Keratinocyte (primary cell): Measurements from ENCODE around the gene ARFRP1. TPM values are rescaled to one million over a fixed set of nuclear protein-coding genes. Genes with fewer than 3 reads are reported as not detected.

Experiments
- DNase-seq: peaks from one replicate; pipeline ENCODE4 v3.0.0-alpha.2; 2011; ENCODE audit warnings: low read depth, missing footprints, low spot score
- FAIRE-seq: peaks from 2 replicates; lab custom pipeline; 2011; peaks lifted over from hg19 to GRCh38; lab: Jason Lieb, UNC
- H2AFZ ChIP-seq: 2 replicates; pipeline ENCODE4 v1.6.0; 2012; ENCODE audit warnings: low read length, control low read depth, inconsistent platforms; ENCODE audit not compliant: control insufficient read depth
- H3K27ac ChIP-seq: 2 replicates; pipeline ENCODE4 v1.5.1; 2011; ENCODE audit warnings: low read length; ENCODE audit not compliant: control insufficient read depth, insufficient read depth
- H3K27me3 ChIP-seq: 3 replicates; pipeline ENCODE4 v1.6.0; 2011; ENCODE audit warnings: low read length; ENCODE audit not compliant: control insufficient read depth, insufficient read depth; ENCODE audit errors: extremely low read depth
- H3K36me3 ChIP-seq, 2 experiments: 2 replicates in 1 of 2; 3 replicates in 1 of 2; pipeline ENCODE4 v1.5.1; 2011; ENCODE audit warnings: low read length in 2 of 2, mild to moderate bottlenecking in 1 of 2; ENCODE audit not compliant: control insufficient read depth in 2 of 2, insufficient read depth in 2 of 2; ENCODE audit errors: extremely low read depth in 1 of 2
- H3K4me1 ChIP-seq: 3 replicates; pipeline ENCODE4 v1.5.1; 2011; ENCODE audit warnings: low read length; ENCODE audit not compliant: control insufficient read depth, insufficient read depth; ENCODE audit errors: extremely low read depth
- H3K4me2 ChIP-seq: 3 replicates; pipeline ENCODE4 v1.6.0; 2011; ENCODE audit warnings: low read depth, low read length; ENCODE audit not compliant: control insufficient read depth, insufficient read depth; ENCODE audit errors: extremely low read depth
- H3K4me3 ChIP-seq, 3 experiments: fragments of 200-600 bp in 1 of 3; sonication (generic) in 1 of 3; 2 replicates in 2 of 3; 3 replicates in 1 of 3; pipeline ENCODE4 v1.5.1; 2011 to 2016; ENCODE audit warnings: low read length in 3 of 3, mild to moderate bottlenecking in 3 of 3, control low read depth in 2 of 3, inconsistent platforms in 1 of 3, low read depth in 1 of 3, mixed read lengths in 1 of 3, mixed run types in 1 of 3, moderate library complexity in 1 of 3; ENCODE audit not compliant: control insufficient read depth in 2 of 3, insufficient read depth in 2 of 3; ENCODE audit errors: extremely low read depth in 1 of 3
- H3K79me2 ChIP-seq: 2 replicates; pipeline ENCODE4 v1.6.0; 2012; ENCODE audit warnings: low read length; ENCODE audit not compliant: control insufficient read depth, insufficient read depth
- H3K9ac ChIP-seq: 3 replicates; pipeline ENCODE4 v1.6.0; 2011; ENCODE audit warnings: low read length; ENCODE audit not compliant: control insufficient read depth, insufficient read depth; ENCODE audit errors: extremely low read depth
- H3K9me1 ChIP-seq: 3 replicates; pipeline ENCODE4 v1.6.0; 2011; ENCODE audit warnings: low read length; ENCODE audit not compliant: control insufficient read depth, insufficient read depth; ENCODE audit errors: extremely low read depth
- H3K9me3 ChIP-seq: 2 replicates; pipeline ENCODE4 v1.5.1; 2012; ENCODE audit warnings: low read depth, low read length; ENCODE audit not compliant: control insufficient read depth
- H4K20me1 ChIP-seq: 3 replicates; pipeline ENCODE4 v1.6.0; 2011; ENCODE audit warnings: low read length; ENCODE audit not compliant: control insufficient read depth, insufficient read depth; ENCODE audit errors: extremely low read depth
- CTCF ChIP-seq, 3 experiments: IDR thresholded peaks in 1 of 3; conservative IDR thresholded peaks in 1 of 3; optimal IDR thresholded peaks in 1 of 3; 2 replicates in 2 of 3; 3 replicates in 1 of 3; pipeline versions ENCODE3 to v1.5.1; 2011; ENCODE audit warnings: low read length in 3 of 3, mild to moderate bottlenecking in 3 of 3, moderate library complexity in 2 of 3, control low read depth in 1 of 3, inconsistent platforms in 1 of 3; ENCODE audit not compliant: insufficient read depth in 2 of 3; ENCODE audit errors: extremely low read depth in 1 of 3
- EZH2 ChIP-seq: IDR thresholded peaks from one replicate; pipeline ENCODE4 v1.6.1; 2012; ENCODE audit warnings: inconsistent platforms, mild to moderate bottlenecking, low read length, moderate library complexity
- dilution Hi-C: fragments of 300-500 bp; cut with MboI; formaldehyde crosslinking; loops from one replicate; pipeline ENCODE4 v1.7.0; 2020; ENCODE audit warnings: low sequenced_read_pairs; ENCODE audit not compliant: extremely low pct_ligation_motif_present
- polyA plus RNA-seq, 5 experiments: library from polyadenylated mRNA; depleted of rRNA in 3 of 5; stranded (reverse) in 3 of 5; stranded (forward) in 1 of 5; unstranded in 1 of 5; fragments of >200 nt; gene quantifications; 1 replicate in 1 of 5; 2 replicates in 3 of 5; 3 replicates in 1 of 5; pipeline versions ENCODE4 v1.2.1 to v1.2.3, GENCODE V29; 2011 to 2012; ENCODE audit warnings: missing spikeins in 2 of 5, low read depth in 1 of 5, low replicate concordance in 1 of 5

Gene ARFRP1
- polyA plus RNA-seq, 1 donor (not counting 4 experiments of a cell fraction or from before 2014, with no cell fraction given), result 30.4 TPM

- dilution Hi-C loops, result no loop called here
- Histone ChIP-seq H3K9me1 (no peaks in the 10 kb centered on the region), H4K20me1 (no peaks in the 10 kb centered on the region), H3K9ac (no peak overlapping the region), H2AFZ (no peak overlapping the region), H3K9me3 (no peaks in the 10 kb centered on the region), H3K4me3 (no peak overlapping the region), H3K4me2 (no peak overlapping the region), H3K36me3 (no peaks in the 10 kb centered on the region), H3K27me3 (peaks cover 3% of the 10 kb centered on the region), H3K79me2 (no peaks in the 10 kb centered on the region), H3K4me1 (no peaks in the 10 kb centered on the region), H3K27ac (no peak overlapping the region)
- TF ChIP-seq EZH2 (no peak), CTCF (optimal IDR thresholded peaks at IDR 0.05 in 1 of 3, IDR thresholded peaks at IDR 0.05 in 1 of 3, conservative IDR thresholded peaks at IDR 0.05 in 1 of 3; ENCODE audit: extremely low read depth in 1 of 3, insufficient read depth in 2 of 3, low read length in 3 of 3) (no peak)
- DNase-seq (no peak), FAIRE-seq (no peak)
Observed at GRCh38 chr20:63749597-63750508, 42.1 kb upstream of the ARFRP1 start.

- FAIRE-seq, result no peak
- no peak overlapping the region for H3K4me2 ChIP-seq
Observed at GRCh38 chr20:63748934-63749270, 41.1 kb upstream of the ARFRP1 start.

More at GRCh38 chr20:63748934-63749270, 41.1 kb upstream of the ARFRP1 start:
- no peak for DNase-seq
- Histone ChIP-seq H4K20me1 (no peaks in the 10 kb centered on the region), H3K9ac (no peak overlapping the region), H3K9me3 (no peaks in the 10 kb centered on the region), H3K9me1 (no peaks in the 10 kb centered on the region), H2AFZ (no peak overlapping the region), H3K27me3 (peaks cover 3% of the 10 kb centered on the region), H3K4me3 (no peak overlapping the region), H3K36me3 (no peaks in the 10 kb centered on the region), H3K27ac (no peak overlapping the region), H3K79me2 (no peaks in the 10 kb centered on the region), H3K4me1 (no peaks in the 10 kb centered on the region)
- no peak for TF ChIP-seq CTCF (optimal IDR thresholded peaks at IDR 0.05 in 1 of 3, IDR thresholded peaks at IDR 0.05 in 1 of 3, conservative IDR thresholded peaks at IDR 0.05 in 1 of 3; ENCODE audit: extremely low read depth in 1 of 3, insufficient read depth in 2 of 3, low read length in 3 of 3)
- no peak for TF ChIP-seq EZH2
- dilution Hi-C loops, result no loop called here
